Sigmoid colon (tissue), 7 donors: Measurements from ENCODE around the gene KAZN. TPM values are rescaled to one million over a fixed set of nuclear protein-coding genes. Genes with fewer than 3 reads are reported as not detected.
A peak's percentile ranks its signal among the peaks of the same experiment; 100 is the strongest.

Source experiments
- DNase-seq: peaks from one replicate; pipeline ENCODE4 v3.0.0-alpha.2; 2019
- H3K27ac ChIP-seq, 4 donors: fragments of 200-600 bp; sonication (generic); one replicate each; pipeline ENCODE4 v1.5.1; 2016 to 2019; ENCODE audit warnings: mild to moderate bottlenecking in 1 of 4
- H3K27me3 ChIP-seq, 3 donors: fragments of 200-600 bp; sonication (generic); one replicate each; pipeline ENCODE4 v1.5.1; 2019; ENCODE audit warnings: mild to moderate bottlenecking in 1 of 3
- H3K36me3 ChIP-seq, 4 donors: fragments of 200-600 bp; sonication (generic); one replicate each; pipeline ENCODE4 v1.5.1; 2016 to 2019
- H3K4me1 ChIP-seq, 4 donors: fragments of 200-600 bp; sonication (generic); one replicate each; pipeline ENCODE4 v1.5.1; 2017 to 2019
- H3K4me3 ChIP-seq, 4 donors: fragments of 200-600 bp; sonication (generic); one replicate each; pipeline ENCODE4 v1.5.1; 2017 to 2019; ENCODE audit warnings: mild to moderate bottlenecking in 2 of 4, moderate library complexity in 1 of 4
- H3K9me3 ChIP-seq, 4 donors: fragments of 200-600 bp in 3 of 4; sonication (generic) in 3 of 4; one replicate each; pipeline versions ENCODE4 v1.5.1 to v1.6.1; 2013 to 2019
- CTCF ChIP-seq, 4 experiments: fragments of 450-650 bp in 3 of 4; fragments of 200-600 bp in 1 of 4; IDR thresholded peaks; one replicate each; pipeline ENCODE4 v1.5.1; 2016 to 2019; ENCODE audit warnings: antibody characterized with exemption in 4 of 4, mild to moderate bottlenecking in 3 of 4, moderate library complexity in 2 of 4
- EP300 ChIP-seq, 4 donors: sonication (generic); formaldehyde crosslinking; IDR thresholded peaks; one replicate each; pipeline ENCODE4 v1.6.1; 2017; ENCODE audit warnings: antibody characterized with exemption in 4 of 4
- POLR2A ChIP-seq, 2 donors: fragments of 450-650 bp; IDR thresholded peaks; one replicate each; pipeline ENCODE4 v1.6.1; 2016; ENCODE audit warnings: antibody characterized with exemption in 2 of 2, mild to moderate bottlenecking in 2 of 2, moderate library complexity in 2 of 2
- POLR2AphosphoS5 ChIP-seq, 4 donors: sonication (generic); formaldehyde crosslinking; IDR thresholded peaks; one replicate each; pipeline ENCODE4 v1.6.1; 2017; ENCODE audit warnings: antibody characterized with exemption in 4 of 4
- WGBS, 2 donors: extraction: QIAGEN DNeasy Blood & Tissue Kit; methylation state at CpG; one replicate each; pipeline ENCODE4 v1.1.7; 2013; 5-methylcytosine and 5-hydroxymethylcytosine counted together
- intact Hi-C: fragments of 100-400 bp; cut with DNase I; formaldehyde crosslinking; loops from one replicate; pipeline ENCODE4 v1.15.1; 2023
- polyA plus RNA-seq, 3 donors: library from polyadenylated mRNA; stranded (reverse); fragments of 200-250 nt; gene quantifications; one replicate each; pipeline ENCODE4 v1.2.3, GENCODE V29; 2013
- total RNA-seq, 4 donors: library from RNA; depleted of rRNA; stranded (reverse); fragments of >200 nt; gene quantifications; one replicate each; pipeline ENCODE4 v1.1.0, GENCODE V29; 2016
- donor health status: healthy with polysubstance abuse.
- donor health status: Bipolar disorder and iron deficiency.
- donor health status: healthy.

KAZN gene
- total and polyA plus RNA-seq, 7 donors, result 2.5 to 11.4 (median 5.6) TPM

- H3K27ac ChIP-seq, result no peak overlapping the region
These were observed 353.3 kb downstream of the KAZN start for GRCh38 chr1:14951766-14952165.

GRCh38 chr1:14952626-14953314 is 354.3 kb downstream of the KAZN start:
- 92 to 94% methylated on average over 11 of the region's 11 CpGs for WGBS, 2 donors
- H3K27ac ChIP-seq, result no peak overlapping the region

More at GRCh38 chr1:14951766-14952165, 353.3 kb downstream of the KAZN start:
- peaks cover 0 to 2% (median 0%) of the 10 kb centered on the region in 4 donors for H3K9me3 ChIP-seq
- H3K36me3 ChIP-seq, result no peaks in the 10 kb centered on the region
- no peak for DNase-seq
- intact Hi-C loops, result no loop called here
- TF ChIP-seq CTCF (IDR thresholded peaks at IDR 0.05) (no peak), EP300 (IDR thresholded peaks at IDR 0.05) (no peak), POLR2A (IDR thresholded peaks at IDR 0.05) (no peak), POLR2AphosphoS5 (IDR thresholded peaks at IDR 0.05) (no peak)
- no peak overlapping the region for H3K4me3 ChIP-seq
- H3K27me3 ChIP-seq, result no peaks in the 10 kb centered on the region
- 97 to 98% methylated on average over 5 of the region's 5 CpGs for WGBS, 2 donors
- peaks cover 0 to 19% (median 14%) of the 10 kb centered on the region in 4 donors for H3K4me1 ChIP-seq

GRCh38 chr1:14954210-14954609 is 355.7 kb downstream of the KAZN start:
- DNase-seq, result no peak
- intact Hi-C loops, result no loop called here
- peak in 3 of 4 donors; percentile 49 to 80 (median 72) for TF ChIP-seq POLR2AphosphoS5 (IDR thresholded peaks at IDR 0.05)
- TF ChIP-seq CTCF (IDR thresholded peaks at IDR 0.05), result no peak
- TF ChIP-seq POLR2A (IDR thresholded peaks at IDR 0.05), result no peak
- peak in 1 of 4 donors; percentile 24 for TF ChIP-seq EP300 (IDR thresholded peaks at IDR 0.05)
- no peaks in the 10 kb centered on the region for H3K27me3 ChIP-seq
- H3K9me3 ChIP-seq, result peaks cover 0 to 2% (median 0%) of the 10 kb centered on the region in 4 donors
- no peak overlapping the region for H3K4me3 ChIP-seq
- peaks cover 0 to 13% (median 10%) of the 10 kb centered on the region in 4 donors for H3K4me1 ChIP-seq
- H3K27ac ChIP-seq, result no peak overlapping the region
- H3K36me3 ChIP-seq, result no peaks in the 10 kb centered on the region
- WGBS, 2 donors, result 90 to 92% methylated on average over 6 of the region's 6 CpGs

More at GRCh38 chr1:14952626-14953314, 354.3 kb downstream of the KAZN start:
- intact Hi-C loops, result no loop called here
- Histone ChIP-seq H3K27me3 (no peaks in the 10 kb centered on the region), H3K4me1 (peaks cover 0 to 13% (median 10%) of the 10 kb centered on the region in 4 donors), H3K36me3 (no peaks in the 10 kb centered on the region), H3K9me3 (peaks cover 0 to 2% (median 0%) of the 10 kb centered on the region in 4 donors), H3K4me3 (no peak overlapping the region)
- TF ChIP-seq CTCF (IDR thresholded peaks at IDR 0.05) (no peak), EP300 (IDR thresholded peaks at IDR 0.05) (no peak), POLR2A (IDR thresholded peaks at IDR 0.05) (no peak), POLR2AphosphoS5 (IDR thresholded peaks at IDR 0.05) (no peak)
- DNase-seq, result no peak

DNA sequence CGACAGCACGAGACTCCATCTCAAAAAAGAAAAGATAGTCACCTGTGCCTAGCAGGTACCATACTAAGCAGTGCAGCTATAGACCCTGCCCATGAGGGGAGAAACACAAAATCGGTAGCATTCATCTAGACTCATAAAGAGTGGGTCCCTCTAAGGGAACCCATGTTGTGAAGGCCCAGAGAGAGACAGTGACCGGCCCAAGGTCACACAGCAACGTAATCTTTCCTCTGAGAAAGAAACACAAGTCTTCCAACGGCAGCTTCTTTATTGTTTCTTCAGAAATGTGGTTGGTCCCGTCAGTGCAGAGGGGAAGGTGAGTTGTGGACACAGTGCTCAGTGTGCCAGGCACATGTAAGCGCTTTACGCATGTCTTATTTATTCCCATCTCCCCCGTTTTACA is 356.4 kb downstream of the KAZN start:
- no peak for DNase-seq
- Histone ChIP-seq H3K4me1 (peaks cover 0 to 13% (median 10%) of the 10 kb centered on the region in 4 donors), H3K4me3 (no peak overlapping the region), H3K9me3 (peaks cover 0 to 2% (median 0%) of the 10 kb centered on the region in 4 donors), H3K27me3 (no peaks in the 10 kb centered on the region), H3K27ac (no peak overlapping the region), H3K36me3 (no peaks in the 10 kb centered on the region)
- no peak for TF ChIP-seq EP300 (IDR thresholded peaks at IDR 0.05)
- no peak for TF ChIP-seq POLR2AphosphoS5 (IDR thresholded peaks at IDR 0.05)
- TF ChIP-seq CTCF (IDR thresholded peaks at IDR 0.05), result no peak
- no peak for TF ChIP-seq POLR2A (IDR thresholded peaks at IDR 0.05)
- 90 to 94% methylated on average over 10 of the region's 10 CpGs for WGBS, 2 donors
- intact Hi-C loops, result no loop called here
